ENCODE data around the gene STOML1. TPM values are rescaled to one million over a fixed set of nuclear protein-coding genes. Genes with fewer than 3 reads are reported as not detected.
A peak's percentile ranks its signal among the peaks of the same experiment; 100 is the strongest.

Gene STOML1
- total RNA-seq, 1 donor from 2014 or later = 16.3 TPM

- H3K27me3 ChIP-seq (ENCODE audit: low read depth) = no peaks in the 10 kb centered on the region
- no peaks in the 10 kb centered on the region for H3K36me3 ChIP-seq
- DNase-seq (no peak), ATAC-seq (no peak)
- intact Hi-C loops (cut with DNase I) = no loop called here
- no peak overlapping the region for H3K4me3 ChIP-seq
- H3K27ac ChIP-seq = peak overlapping the region; percentile 87
- no peaks in the 10 kb centered on the region for H3K9me3 ChIP-seq
- no peak for TF ChIP-seq CTCF (IDR thresholded peaks at IDR 0.05)
- H3K4me1 ChIP-seq = peaks cover 91% of the 10 kb centered on the region
Observed at GRCh38 chr15:73988445-73988969, 3.6 kb downstream of the STOML1 start.

GRCh38 chr15:73987681-73988444, 4.2 kb downstream of the STOML1 start:
- H3K4me1 ChIP-seq = peaks cover 91% of the 10 kb centered on the region
- H3K36me3 ChIP-seq = no peaks in the 10 kb centered on the region
- H3K27ac ChIP-seq = peak overlapping the region; percentile 87
- TF ChIP-seq CTCF (IDR thresholded peaks at IDR 0.05) = no peak
- intact Hi-C loops (cut with DNase I) = no loop called here
- H3K9me3 ChIP-seq = no peaks in the 10 kb centered on the region
- ATAC-seq = no peak
- no peak overlapping the region for H3K4me3 ChIP-seq
- H3K27me3 ChIP-seq (ENCODE audit: low read depth) = no peaks in the 10 kb centered on the region
- no peak for DNase-seq

GRCh38 chr15:73987250-73987649, 4.8 kb downstream of the STOML1 start:
- Histone ChIP-seq H3K27me3 (ENCODE audit: low read depth) (no peaks in the 10 kb centered on the region), H3K4me3 (no peak overlapping the region), H3K36me3 (no peaks in the 10 kb centered on the region), H3K4me1 (peaks cover 91% of the 10 kb centered on the region), H3K27ac (peak overlapping the region; percentile 87), H3K9me3 (no peaks in the 10 kb centered on the region)
- intact Hi-C loops (cut with DNase I) = no loop called here
- no peak for ATAC-seq
- no peak for DNase-seq
- TF ChIP-seq CTCF (IDR thresholded peaks at IDR 0.05) = no peak

- H3K9me3 ChIP-seq = no peaks in the 10 kb centered on the region
- peaks cover 94% of the 10 kb centered on the region for H3K4me1 ChIP-seq
- intact Hi-C loops (cut with DNase I) = no loop called here
- H3K4me3 ChIP-seq = no peak overlapping the region
- peak overlapping the region; percentile 87 for H3K27ac ChIP-seq
- ATAC-seq (no peak), DNase-seq (no peak)
- TF ChIP-seq CTCF (IDR thresholded peaks at IDR 0.05) = no peak
- no peaks in the 10 kb centered on the region for H3K36me3 ChIP-seq
- H3K27me3 ChIP-seq (ENCODE audit: low read depth) = no peaks in the 10 kb centered on the region
Observed at GRCh38 chr15:73986776-73987056, 5.4 kb downstream of the STOML1 start.

GRCh38 chr15:73986055-73986775, 5.9 kb downstream of the STOML1 start:
- ATAC-seq = no peak
- Histone ChIP-seq H3K4me1 (peaks cover 94% of the 10 kb centered on the region), H3K36me3 (no peaks in the 10 kb centered on the region), H3K4me3 (no peak overlapping the region), H3K9me3 (no peaks in the 10 kb centered on the region), H3K27ac (peak overlapping the region; percentile 91), H3K27me3 (ENCODE audit: low read depth) (no peaks in the 10 kb centered on the region)
- no peak for DNase-seq
- intact Hi-C loops (cut with DNase I) = no loop called here
- no peak for TF ChIP-seq CTCF (IDR thresholded peaks at IDR 0.05)

All from lower lobe of right lung (tissue), 2 donors.